Measurements from ENCODE around the gene TET3.

TET3 gene

GRCh38 chr2:73985308-73986084 lies 786 bp downstream of the TET3 start:
- Histone ChIP-seq H3K4ac (ENCODE audit: low read depth, low read length) (peak overlapping the region; percentile 44), H2BK5ac (ENCODE audit: low read length) (no peak overlapping the region), H2BK120ac (ENCODE audit: low read depth, low read length) (peak overlapping the region; percentile 33), H3K4me3 (ENCODE audit: low read length) (peak overlapping the region; percentile 35), H3K56ac (ENCODE audit: low read length) (peak overlapping the region; percentile 90), H3K79me1 (ENCODE audit: low read length) (peaks cover 18% of the 10 kb centered on the region), H2AK5ac (ENCODE audit: low read length) (peak overlapping the region; percentile 28), H3K27me3 (ENCODE audit: insufficient read depth, low read length, poor library complexity) (no peaks in the 10 kb centered on the region), H3K27ac (ENCODE audit: low read depth, low read length) (peak overlapping the region; percentile 49), H3K23ac (ENCODE audit: low read length) (peak overlapping the region; percentile 96), H3K36me3 (ENCODE audit: control insufficient read depth, insufficient read depth, low read length) (no peaks in the 10 kb centered on the region), H4K8ac (ENCODE audit: low read depth, low read length) (peak overlapping the region; percentile 60), H3K79me2 (ENCODE audit: control insufficient read depth, insufficient read depth, low read length) (peaks cover 34% of the 10 kb centered on the region), H4K5ac (ENCODE audit: low read length) (no peak overlapping the region), H2BK15ac (replicated peaks; ENCODE audit: low read depth) (no peak overlapping the region), H3K9ac (ENCODE audit: low read length) (peak overlapping the region; percentile 84), H3K4me2 (ENCODE audit: low read length) (peak overlapping the region; percentile 71), H3K18ac (ENCODE audit: low read length) (peak overlapping the region; percentile 96), H3K4me1 (ENCODE audit: control insufficient read depth, low read depth, low read length) (peaks cover 24% of the 10 kb centered on the region)
- no CpG with 5 or more reads among the region's 66 CpGs for WGBS (ENCODE audit: extremely low coverage, insufficient coverage, low lambda C conversion rate)
- no peak for DNase-seq

DNA sequence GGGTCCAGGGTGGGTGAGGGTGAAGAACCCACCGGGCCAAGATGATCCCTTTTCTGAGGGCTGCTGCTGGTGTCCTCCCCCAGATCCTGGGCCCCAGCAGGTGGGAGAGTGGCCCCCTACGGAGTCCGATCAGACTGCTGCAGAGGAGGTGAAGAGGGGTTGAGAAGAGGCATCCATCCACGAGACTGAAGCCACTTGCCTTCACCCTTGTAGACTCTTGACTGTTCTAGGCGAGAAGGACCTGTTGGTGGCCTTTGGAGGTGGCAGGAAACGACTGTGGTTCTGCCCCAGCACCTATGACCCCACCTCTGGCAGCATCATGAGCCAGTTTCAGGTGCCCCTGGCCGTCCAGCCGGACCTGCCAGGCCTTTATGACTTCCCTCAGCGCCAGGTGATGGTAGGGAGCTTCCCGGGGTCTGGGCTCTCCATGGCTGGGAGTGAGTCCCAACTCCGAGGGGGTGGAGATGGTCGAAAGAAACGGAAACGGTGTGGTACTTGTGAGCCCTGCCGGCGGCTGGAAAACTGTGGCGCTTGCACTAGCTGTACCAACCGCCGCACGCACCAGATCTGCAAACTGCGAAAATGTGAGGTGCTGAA lies 1.5 kb downstream of the TET3 start:
- H2BK15ac ChIP-seq (replicated peaks; ENCODE audit: low read depth) = no peak overlapping the region
- no peak overlapping the region for H2BK5ac ChIP-seq (ENCODE audit: low read length)
- H4K8ac ChIP-seq (ENCODE audit: low read depth, low read length) = no peak overlapping the region
- peaks cover 37% of the 10 kb centered on the region for H3K79me2 ChIP-seq (ENCODE audit: control insufficient read depth, insufficient read depth, low read length)
- H3K27ac ChIP-seq (ENCODE audit: low read depth, low read length) = no peak overlapping the region
- DNase-seq = no peak
- peaks cover 18% of the 10 kb centered on the region for H3K79me1 ChIP-seq (ENCODE audit: low read length)
- H3K9ac ChIP-seq (ENCODE audit: low read length) = peak overlapping the region; percentile 84
- peak overlapping the region; percentile 28 for H2AK5ac ChIP-seq (ENCODE audit: low read length)
- peak overlapping the region; percentile 90 for H3K56ac ChIP-seq (ENCODE audit: low read length)
- no peak overlapping the region for H3K4me3 ChIP-seq (ENCODE audit: low read length)
- peak overlapping the region; percentile 71 for H3K4me2 ChIP-seq (ENCODE audit: low read length)
- no peak overlapping the region for H2BK120ac ChIP-seq (ENCODE audit: low read depth, low read length)
- H3K27me3 ChIP-seq (ENCODE audit: insufficient read depth, low read length, poor library complexity) = no peaks in the 10 kb centered on the region
- no peak overlapping the region for H4K5ac ChIP-seq (ENCODE audit: low read length)
- H3K18ac ChIP-seq (ENCODE audit: low read length) = peak overlapping the region; percentile 96
- WGBS (ENCODE audit: extremely low coverage, insufficient coverage, low lambda C conversion rate) = no CpG with 5 or more reads among the region's 21 CpGs
- H3K36me3 ChIP-seq (ENCODE audit: control insufficient read depth, insufficient read depth, low read length) = no peaks in the 10 kb centered on the region
- H3K23ac ChIP-seq (ENCODE audit: low read length) = no peak overlapping the region
- peaks cover 22% of the 10 kb centered on the region for H3K4me1 ChIP-seq (ENCODE audit: control insufficient read depth, low read depth, low read length)
- H3K4ac ChIP-seq (ENCODE audit: low read depth, low read length) = no peak overlapping the region

- no peak overlapping the region for H3K23ac ChIP-seq (ENCODE audit: low read length)
- H2BK15ac ChIP-seq (replicated peaks; ENCODE audit: low read depth) = no peak overlapping the region
Observed at GRCh38 chr2:73987109-73987947, 2.6 kb downstream of the TET3 start.

DNA sequence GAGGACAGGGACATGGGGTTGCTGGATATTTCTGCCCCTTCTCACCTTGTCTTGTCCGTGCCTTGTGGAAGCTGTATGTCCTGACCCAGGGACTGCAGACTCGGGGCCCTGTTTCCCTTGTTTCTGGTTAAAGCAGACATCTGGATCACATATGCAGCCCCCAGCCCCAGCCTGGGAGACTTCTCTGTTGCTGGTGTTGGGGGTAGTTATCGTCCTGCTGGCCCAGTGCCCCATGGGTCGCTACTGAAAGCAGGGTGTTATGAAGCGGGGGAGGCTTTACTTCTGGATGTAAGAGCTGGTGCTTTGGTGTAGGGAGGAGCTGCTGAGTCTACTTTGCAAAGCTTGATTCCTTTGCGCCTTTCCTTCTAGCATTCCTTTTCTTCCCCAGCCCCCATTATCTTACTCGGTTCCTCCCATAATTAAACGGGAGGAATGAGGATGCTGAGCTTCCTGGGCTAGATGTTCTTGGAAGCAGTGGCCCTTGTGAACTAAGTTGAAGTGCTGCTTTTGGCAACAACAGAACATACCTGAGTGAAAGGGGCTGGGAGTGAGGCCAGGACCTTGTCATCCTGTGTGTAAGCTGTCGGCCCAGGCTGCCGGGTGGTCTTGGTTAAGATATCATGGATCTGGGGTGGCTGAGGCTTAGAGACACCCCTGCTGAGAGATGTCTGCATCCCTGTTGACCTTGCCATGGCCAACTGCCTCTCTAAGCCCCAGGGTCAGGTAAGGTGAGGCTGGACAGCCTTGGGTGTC lies 3.4 kb downstream of the TET3 start:
- no CpG with 5 or more reads among the region's 10 CpGs for WGBS (ENCODE audit: extremely low coverage, insufficient coverage, low lambda C conversion rate)

More at GRCh38 chr2:73987109-73987947, 2.6 kb downstream of the TET3 start:
- no peak overlapping the region for H4K5ac ChIP-seq (ENCODE audit: low read length)
- H2AK5ac ChIP-seq (ENCODE audit: low read length) = no peak overlapping the region
- peak overlapping the region; percentile 34 for H3K9ac ChIP-seq (ENCODE audit: low read length)
- peaks cover 22% of the 10 kb centered on the region for H3K79me1 ChIP-seq (ENCODE audit: low read length)
- H3K36me3 ChIP-seq (ENCODE audit: control insufficient read depth, insufficient read depth, low read length) = no peaks in the 10 kb centered on the region
- peaks cover 40% of the 10 kb centered on the region for H3K79me2 ChIP-seq (ENCODE audit: control insufficient read depth, insufficient read depth, low read length)
- H3K27me3 ChIP-seq (ENCODE audit: insufficient read depth, low read length, poor library complexity) = no peaks in the 10 kb centered on the region
- no peak overlapping the region for H3K27ac ChIP-seq (ENCODE audit: low read depth, low read length)
- DNase-seq = no peak
- H3K4me2 ChIP-seq (ENCODE audit: low read length) = peak overlapping the region; percentile 1
- peaks cover 19% of the 10 kb centered on the region for H3K4me1 ChIP-seq (ENCODE audit: control insufficient read depth, low read depth, low read length)
- no peak overlapping the region for H2BK120ac ChIP-seq (ENCODE audit: low read depth, low read length)
- H3K4me3 ChIP-seq (ENCODE audit: low read length) = no peak overlapping the region
- H4K8ac ChIP-seq (ENCODE audit: low read depth, low read length) = no peak overlapping the region
- H3K4ac ChIP-seq (ENCODE audit: low read depth, low read length) = no peak overlapping the region
- H3K18ac ChIP-seq (ENCODE audit: low read length) = no peak overlapping the region
- WGBS (ENCODE audit: extremely low coverage, insufficient coverage, low lambda C conversion rate) = no CpG with 5 or more reads among the region's 24 CpGs
- H3K56ac ChIP-seq (ENCODE audit: low read length) = peak overlapping the region; percentile 37
- H2BK5ac ChIP-seq (ENCODE audit: low read length) = no peak overlapping the region

GRCh38 chr2:73989972-73990371 lies 5.3 kb downstream of the TET3 start:
- Histone ChIP-seq H2BK120ac (ENCODE audit: low read depth, low read length) (no peak overlapping the region), H2BK15ac (replicated peaks; ENCODE audit: low read depth) (no peak overlapping the region), H3K4me3 (ENCODE audit: low read length) (no peak overlapping the region), H2AK5ac (ENCODE audit: low read length) (no peak overlapping the region), H3K27me3 (ENCODE audit: insufficient read depth, low read length, poor library complexity) (no peaks in the 10 kb centered on the region), H4K8ac (ENCODE audit: low read depth, low read length) (no peak overlapping the region), H3K18ac (ENCODE audit: low read length) (no peak overlapping the region), H3K79me1 (ENCODE audit: low read length) (peaks cover 30% of the 10 kb centered on the region), H2BK5ac (ENCODE audit: low read length) (no peak overlapping the region), H3K4ac (ENCODE audit: low read depth, low read length) (no peak overlapping the region), H3K4me2 (ENCODE audit: low read length) (no peak overlapping the region), H3K27ac (ENCODE audit: low read depth, low read length) (no peak overlapping the region), H3K56ac (ENCODE audit: low read length) (no peak overlapping the region), H3K23ac (ENCODE audit: low read length) (no peak overlapping the region), H4K5ac (ENCODE audit: low read length) (no peak overlapping the region), H3K79me2 (ENCODE audit: control insufficient read depth, insufficient read depth, low read length) (peaks cover 48% of the 10 kb centered on the region), H3K9ac (ENCODE audit: low read length) (no peak overlapping the region), H3K4me1 (ENCODE audit: control insufficient read depth, low read depth, low read length) (peaks cover 18% of the 10 kb centered on the region), H3K36me3 (ENCODE audit: control insufficient read depth, insufficient read depth, low read length) (no peaks in the 10 kb centered on the region)
- WGBS (ENCODE audit: extremely low coverage, insufficient coverage, low lambda C conversion rate) = no CpG with 5 or more reads among the region's 2 CpGs
- no peak for DNase-seq

More for the DNA sequence above, 3.4 kb downstream of the TET3 start:
- Histone ChIP-seq H2BK120ac (ENCODE audit: low read depth, low read length) (no peak overlapping the region), H3K36me3 (ENCODE audit: control insufficient read depth, insufficient read depth, low read length) (no peaks in the 10 kb centered on the region), H3K23ac (ENCODE audit: low read length) (no peak overlapping the region), H4K5ac (ENCODE audit: low read length) (no peak overlapping the region), H3K56ac (ENCODE audit: low read length) (peak overlapping the region; percentile 58), H2AK5ac (ENCODE audit: low read length) (no peak overlapping the region), H3K27ac (ENCODE audit: low read depth, low read length) (no peak overlapping the region), H3K4me2 (ENCODE audit: low read length) (peak overlapping the region; percentile 14), H3K79me1 (ENCODE audit: low read length) (peaks cover 22% of the 10 kb centered on the region), H2BK5ac (ENCODE audit: low read length) (no peak overlapping the region), H3K4me3 (ENCODE audit: low read length) (no peak overlapping the region), H3K27me3 (ENCODE audit: insufficient read depth, low read length, poor library complexity) (no peaks in the 10 kb centered on the region), H3K4me1 (ENCODE audit: control insufficient read depth, low read depth, low read length) (peaks cover 19% of the 10 kb centered on the region), H3K4ac (ENCODE audit: low read depth, low read length) (no peak overlapping the region), H3K79me2 (ENCODE audit: control insufficient read depth, insufficient read depth, low read length) (peaks cover 42% of the 10 kb centered on the region), H4K8ac (ENCODE audit: low read depth, low read length) (no peak overlapping the region), H3K18ac (ENCODE audit: low read length) (no peak overlapping the region), H2BK15ac (replicated peaks; ENCODE audit: low read depth) (no peak overlapping the region), H3K9ac (ENCODE audit: low read length) (peak overlapping the region; percentile 34)
- DNase-seq = no peak
